ENCODE measurements around the gene MYOM3. TPM values are rescaled to one million over a fixed set of nuclear protein-coding genes. Genes with fewer than 3 reads are reported as not detected.
A peak's percentile ranks its signal among the peaks of the same experiment; 100 is the strongest.

Gene MYOM3
- total RNA-seq, 1 experiment from 2014 or later: 0.04 TPM

DNA sequence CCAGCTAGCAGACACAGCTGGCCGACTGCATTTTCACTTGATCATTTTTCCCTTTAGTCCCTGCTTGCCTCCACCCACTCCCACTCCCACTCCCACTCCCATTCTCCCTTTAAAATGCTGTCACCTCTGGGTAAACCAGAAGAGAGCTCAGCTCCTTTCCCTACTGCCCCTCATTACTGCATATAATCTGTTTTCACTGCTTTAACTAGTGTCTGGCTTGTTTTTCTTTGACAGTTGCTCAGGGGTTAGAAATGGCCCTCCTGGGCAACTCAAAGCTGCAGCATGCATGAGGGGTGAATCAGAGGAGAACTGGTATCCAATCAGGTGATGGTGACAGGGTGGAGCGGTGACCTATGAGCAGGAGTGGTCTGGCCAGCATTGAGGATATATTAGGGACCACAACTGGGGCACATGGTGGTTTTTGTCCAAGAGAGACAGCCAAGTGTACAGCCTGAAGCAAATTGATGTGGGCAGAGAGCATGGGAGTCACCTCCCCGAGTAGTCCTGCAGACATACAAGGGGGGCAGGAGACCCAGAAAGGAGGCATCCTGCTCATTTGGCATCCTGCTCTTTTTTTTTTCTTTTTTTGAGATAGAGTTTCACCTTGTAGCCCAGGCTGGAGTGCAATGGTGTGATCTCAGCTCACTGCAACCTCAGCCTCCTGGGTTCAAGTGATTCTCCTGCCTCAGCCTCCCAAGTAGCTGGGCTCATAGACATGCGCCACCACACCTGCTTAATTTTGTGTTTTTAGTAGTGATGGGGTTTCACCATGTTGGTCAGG, 89.2 kb downstream of the MYOM3 start:
- ATAC-seq: peak; percentile 35; the same call in 1 of the 2 replicates
- H3K36me3 ChIP-seq (ENCODE audit: low read depth, low read length): no peaks in the 10 kb centered on the region
- peaks cover 34% of the 10 kb centered on the region for H3K4me1 ChIP-seq (ENCODE audit: insufficient read depth, low read length)
- no peak overlapping the region for H3K9ac ChIP-seq (ENCODE audit: low read length)
- H2AFZ ChIP-seq (ENCODE audit: low read length): peak overlapping the region; percentile 35; the same call in 1 of the 2 replicates
- peak overlapping the region; percentile 35 for H3K27ac ChIP-seq (ENCODE audit: low read length)
- BruUV-seq (replicated peaks): no TSS peak
- peak overlapping the region; percentile 40 for H3K4me2 ChIP-seq (ENCODE audit: low read length)
- ChIA-PET POLR2A (ENCODE audit: unreplicated experiment) (no interaction called here), CTCF (no interaction called here)
- no peak for TF ChIP-seq EZH2phosphoT487 (IDR thresholded peaks at IDR 0.05; ENCODE audit: borderline replicate concordance, low read length)
- TF ChIP-seq, protein P1, sequence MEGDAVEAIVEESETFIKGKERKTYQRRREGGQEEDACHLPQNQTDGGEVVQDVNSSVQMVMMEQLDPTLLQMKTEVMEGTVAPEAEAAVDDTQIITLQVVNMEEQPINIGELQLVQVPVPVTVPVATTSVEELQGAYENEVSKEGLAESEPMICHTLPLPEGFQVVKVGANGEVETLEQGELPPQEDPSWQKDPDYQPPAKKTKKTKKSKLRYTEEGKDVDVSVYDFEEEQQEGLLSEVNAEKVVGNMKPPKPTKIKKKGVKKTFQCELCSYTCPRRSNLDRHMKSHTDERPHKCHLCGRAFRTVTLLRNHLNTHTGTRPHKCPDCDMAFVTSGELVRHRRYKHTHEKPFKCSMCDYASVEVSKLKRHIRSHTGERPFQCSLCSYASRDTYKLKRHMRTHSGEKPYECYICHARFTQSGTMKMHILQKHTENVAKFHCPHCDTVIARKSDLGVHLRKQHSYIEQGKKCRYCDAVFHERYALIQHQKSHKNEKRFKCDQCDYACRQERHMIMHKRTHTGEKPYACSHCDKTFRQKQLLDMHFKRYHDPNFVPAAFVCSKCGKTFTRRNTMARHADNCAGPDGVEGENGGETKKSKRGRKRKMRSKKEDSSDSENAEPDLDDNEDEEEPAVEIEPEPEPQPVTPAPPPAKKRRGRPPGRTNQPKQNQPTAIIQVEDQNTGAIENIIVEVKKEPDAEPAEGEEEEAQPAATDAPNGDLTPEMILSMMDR (conservative IDR thresholded peaks at IDR 0.05; ENCODE audit: low read depth, low read length): no peak
- TF ChIP-seq EZH2 (IDR thresholded peaks at IDR 0.05; ENCODE audit: low read length, unreplicated experiment): no peak
- H3K9me3 ChIP-seq (ENCODE audit: low read length): no peaks in the 10 kb centered on the region
- peaks cover 4% of the 10 kb centered on the region for H3F3A ChIP-seq (ENCODE audit: low read length, unreplicated experiment)
- H4K20me1 ChIP-seq (ENCODE audit: low read length): no peaks in the 10 kb centered on the region
- no peak overlapping the region for H3K4me3 ChIP-seq (ENCODE audit: low read length)
- H3K9me2 ChIP-seq (replicated peaks; ENCODE audit: low read length): no peaks in the 10 kb centered on the region
- DNase-seq: peak; percentile 81
- intact Hi-C loops (cut with micrococcal nuclease): no loop called here
- no peaks in the 10 kb centered on the region for H3K79me2 ChIP-seq (ENCODE audit: low read length)
- H3K27me3 ChIP-seq (ENCODE audit: low read length): no peaks in the 10 kb centered on the region

- Histone ChIP-seq H3K4me3 (ENCODE audit: low read length) (no peak overlapping the region), H3F3A (ENCODE audit: low read length, unreplicated experiment) (peaks cover 4% of the 10 kb centered on the region), H3K9ac (ENCODE audit: low read length) (no peak overlapping the region), H3K4me2 (ENCODE audit: low read length) (no peak overlapping the region), H3K79me2 (ENCODE audit: low read length) (no peaks in the 10 kb centered on the region), H3K27me3 (ENCODE audit: low read length) (no peaks in the 10 kb centered on the region), H3K27ac (ENCODE audit: low read length) (no peak overlapping the region), H3K4me1 (ENCODE audit: insufficient read depth, low read length) (peaks cover 34% of the 10 kb centered on the region), H3K36me3 (ENCODE audit: low read depth, low read length) (no peaks in the 10 kb centered on the region), H3K9me3 (ENCODE audit: low read length) (no peaks in the 10 kb centered on the region), H2AFZ (ENCODE audit: low read length) (no peak overlapping the region), H3K9me2 (replicated peaks; ENCODE audit: low read length) (no peaks in the 10 kb centered on the region), H4K20me1 (ENCODE audit: low read length) (no peaks in the 10 kb centered on the region)
- ChIA-PET POLR2A (ENCODE audit: unreplicated experiment) (interaction anchor here (0.6 kb wide), 2 partner anchors 41 to 70 kb away, joined by 3 to 5 read pairs; partner anchors contain the start of gene SRSF10), CTCF (no interaction called here)
- TF ChIP-seq, protein P1 (conservative IDR thresholded peaks at IDR 0.05; ENCODE audit: low read depth, low read length): no peak
- no peak for TF ChIP-seq EZH2phosphoT487 (IDR thresholded peaks at IDR 0.05; ENCODE audit: borderline replicate concordance, low read length)
- no peak for TF ChIP-seq EZH2 (IDR thresholded peaks at IDR 0.05; ENCODE audit: low read length, unreplicated experiment)
- BruUV-seq (replicated peaks): no TSS peak
- intact Hi-C loops (cut with micrococcal nuclease): no loop called here
- no peak for ATAC-seq
- DNase-seq: no peak
Measured at GRCh38 chr1:24021403-24022266, 90.3 kb downstream of the MYOM3 start.

Measured in PC-3 (cell line).